ENCODE results near the gene PKN2. TPM values are rescaled to one million over a fixed set of nuclear protein-coding genes. Genes with fewer than 3 reads are reported as not detected.
A peak's percentile ranks its signal among the peaks of the same experiment; 100 is the strongest.

PKN2 gene
- total and polyA plus RNA-seq, 9 of the 15 experiments (the other 6 are each of a cell fraction or from before 2014, with no cell fraction given) = 4.5 to 25.3 (median 19.2) TPM

DNA sequence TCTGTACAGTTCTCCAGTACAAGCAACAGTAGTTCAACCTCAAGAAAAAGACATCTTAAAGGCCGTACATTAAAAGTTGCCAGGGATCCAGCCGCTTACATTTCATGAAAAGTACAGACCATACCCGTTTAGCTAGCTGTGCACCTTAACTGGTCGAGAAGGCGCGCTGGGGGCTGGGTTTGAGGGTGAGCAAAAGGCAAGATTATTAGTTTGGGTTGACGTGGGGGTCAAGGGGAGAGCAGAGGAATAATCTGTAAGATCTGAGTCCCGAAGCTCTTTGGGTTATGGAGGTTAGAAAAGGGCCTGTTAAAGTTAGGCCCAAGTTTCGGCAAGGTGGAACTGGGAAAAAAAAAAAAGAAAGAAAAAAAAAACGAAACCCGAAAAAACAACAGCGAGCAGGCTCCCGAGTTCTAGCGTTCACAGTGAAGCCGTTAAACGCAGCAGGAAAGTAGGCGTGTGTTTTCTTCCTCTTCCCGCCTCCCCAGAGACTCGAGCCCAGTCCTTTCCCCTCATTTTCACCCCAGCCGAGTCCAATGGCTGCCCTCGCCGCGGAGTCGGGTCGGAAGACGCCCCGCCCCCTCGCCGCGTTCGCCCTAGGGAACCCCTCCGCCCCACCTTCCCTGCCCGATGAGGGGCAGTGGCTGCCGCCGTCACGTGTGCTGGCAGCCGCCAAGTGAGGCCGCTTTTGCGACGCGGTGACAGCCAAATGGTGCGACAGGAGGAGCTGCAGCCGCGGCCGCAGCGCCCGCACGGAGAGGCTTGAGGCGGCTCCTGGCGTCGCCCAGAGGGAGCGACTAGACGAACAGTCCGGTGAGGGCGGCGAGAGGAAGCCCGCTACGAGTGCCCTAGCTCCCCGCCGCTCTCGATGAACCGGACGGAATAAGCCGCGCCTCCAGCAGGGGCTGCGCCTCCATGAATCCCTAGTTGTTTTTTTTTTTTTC, at the start of gene PKN2 (continued):
- TF ChIP-seq ZNF143 (CRISPR knock-in tag; IDR thresholded peaks at IDR 0.05) = no peak
- peak; percentile 71; the same call in 1 of the 2 replicates for TF ChIP-seq ESRRA (IDR thresholded peaks at IDR 0.05; ENCODE audit: borderline replicate concordance, low read depth)
- no peak for TF ChIP-seq ELF1 (tag; IDR thresholded peaks at IDR 0.05)
- peak; percentile 98 for TF ChIP-seq MTA1 (IDR thresholded peaks at IDR 0.05; ENCODE audit: borderline replicate concordance)
- TF ChIP-seq GATAD2B (IDR thresholded peaks at IDR 0.05; ENCODE audit: borderline replicate concordance) = no peak
- TF ChIP-seq, protein P1, sequence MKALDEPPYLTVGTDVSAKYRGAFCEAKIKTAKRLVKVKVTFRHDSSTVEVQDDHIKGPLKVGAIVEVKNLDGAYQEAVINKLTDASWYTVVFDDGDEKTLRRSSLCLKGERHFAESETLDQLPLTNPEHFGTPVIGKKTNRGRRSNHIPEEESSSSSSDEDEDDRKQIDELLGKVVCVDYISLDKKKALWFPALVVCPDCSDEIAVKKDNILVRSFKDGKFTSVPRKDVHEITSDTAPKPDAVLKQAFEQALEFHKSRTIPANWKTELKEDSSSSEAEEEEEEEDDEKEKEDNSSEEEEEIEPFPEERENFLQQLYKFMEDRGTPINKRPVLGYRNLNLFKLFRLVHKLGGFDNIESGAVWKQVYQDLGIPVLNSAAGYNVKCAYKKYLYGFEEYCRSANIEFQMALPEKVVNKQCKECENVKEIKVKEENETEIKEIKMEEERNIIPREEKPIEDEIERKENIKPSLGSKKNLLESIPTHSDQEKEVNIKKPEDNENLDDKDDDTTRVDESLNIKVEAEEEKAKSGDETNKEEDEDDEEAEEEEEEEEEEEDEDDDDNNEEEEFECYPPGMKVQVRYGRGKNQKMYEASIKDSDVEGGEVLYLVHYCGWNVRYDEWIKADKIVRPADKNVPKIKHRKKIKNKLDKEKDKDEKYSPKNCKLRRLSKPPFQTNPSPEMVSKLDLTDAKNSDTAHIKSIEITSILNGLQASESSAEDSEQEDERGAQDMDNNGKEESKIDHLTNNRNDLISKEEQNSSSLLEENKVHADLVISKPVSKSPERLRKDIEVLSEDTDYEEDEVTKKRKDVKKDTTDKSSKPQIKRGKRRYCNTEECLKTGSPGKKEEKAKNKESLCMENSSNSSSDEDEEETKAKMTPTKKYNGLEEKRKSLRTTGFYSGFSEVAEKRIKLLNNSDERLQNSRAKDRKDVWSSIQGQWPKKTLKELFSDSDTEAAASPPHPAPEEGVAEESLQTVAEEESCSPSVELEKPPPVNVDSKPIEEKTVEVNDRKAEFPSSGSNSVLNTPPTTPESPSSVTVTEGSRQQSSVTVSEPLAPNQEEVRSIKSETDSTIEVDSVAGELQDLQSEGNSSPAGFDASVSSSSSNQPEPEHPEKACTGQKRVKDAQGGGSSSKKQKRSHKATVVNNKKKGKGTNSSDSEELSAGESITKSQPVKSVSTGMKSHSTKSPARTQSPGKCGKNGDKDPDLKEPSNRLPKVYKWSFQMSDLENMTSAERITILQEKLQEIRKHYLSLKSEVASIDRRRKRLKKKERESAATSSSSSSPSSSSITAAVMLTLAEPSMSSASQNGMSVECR (CRISPR knock-in tag; IDR thresholded peaks at IDR 0.05) = peak; percentile 39
- no peak for TF ChIP-seq SAFB (IDR thresholded peaks at IDR 0.05; ENCODE audit: borderline replicate concordance, low read depth, low read length)
- peak; percentile 86; the same call in 1 of the 2 replicates for TF ChIP-seq CTBP1 (IDR thresholded peaks at IDR 0.05; ENCODE audit: borderline replicate concordance)
- no peak for TF ChIP-seq HEY1 (CRISPR knock-in tag; IDR thresholded peaks at IDR 0.05; ENCODE audit: borderline replicate concordance)
- TF ChIP-seq POLR2AphosphoS2 (IDR thresholded peaks at IDR 0.05; ENCODE audit: low read length) = peak; percentile 62; the same call in 1 of the 2 replicates
- TF ChIP-seq ZNF583 (CRISPR knock-in tag; IDR thresholded peaks at IDR 0.05) = no peak
- TF ChIP-seq THRAP3 (IDR thresholded peaks at IDR 0.05; ENCODE audit: borderline replicate concordance) = no peak
- no peak for TF ChIP-seq ZNF780A (CRISPR knock-in tag; IDR thresholded peaks at IDR 0.05)
- TF ChIP-seq TEAD1 (CRISPR knock-in tag; IDR thresholded peaks at IDR 0.05) = no peak
- no peak for TF ChIP-seq ESRRB (CRISPR knock-in tag; IDR thresholded peaks at IDR 0.05; ENCODE audit: borderline replicate concordance)
- peak; percentile 84 for TF ChIP-seq SETDB1 (IDR thresholded peaks at IDR 0.05; ENCODE audit: low read length)
- TF ChIP-seq ZBTB17 (CRISPR knock-in tag; IDR thresholded peaks at IDR 0.05) = no peak
- 0 out of 2 replicates have a peak, but pooled peaks have one; percentile 0 for TF ChIP-seq ZBTB1 (CRISPR knock-in tag; IDR thresholded peaks at IDR 0.05; ENCODE audit: borderline replicate concordance, low read depth)
- TF ChIP-seq KHSRP (IDR thresholded peaks at IDR 0.05) = 0 out of 2 replicates have a peak, but pooled peaks have one; percentile 24
- TF ChIP-seq, protein P2, sequence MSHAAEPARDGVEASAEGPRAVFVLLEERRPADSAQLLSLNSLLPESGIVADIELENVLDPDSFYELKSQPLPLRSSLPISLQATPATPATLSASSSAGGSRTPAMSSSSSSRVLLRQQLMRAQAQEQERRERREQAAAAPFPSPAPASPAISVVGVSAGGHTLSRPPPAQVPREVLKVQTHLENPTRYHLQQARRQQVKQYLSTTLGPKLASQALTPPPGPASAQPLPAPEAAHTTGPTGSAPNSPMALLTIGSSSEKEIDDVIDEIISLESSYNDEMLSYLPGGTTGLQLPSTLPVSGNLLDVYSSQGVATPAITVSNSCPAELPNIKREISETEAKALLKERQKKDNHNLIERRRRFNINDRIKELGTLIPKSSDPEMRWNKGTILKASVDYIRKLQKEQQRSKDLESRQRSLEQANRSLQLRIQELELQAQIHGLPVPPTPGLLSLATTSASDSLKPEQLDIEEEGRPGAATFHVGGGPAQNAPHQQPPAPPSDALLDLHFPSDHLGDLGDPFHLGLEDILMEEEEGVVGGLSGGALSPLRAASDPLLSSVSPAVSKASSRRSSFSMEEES (CRISPR knock-in tag; IDR thresholded peaks at IDR 0.05) = peak; percentile 80
- no peak for TF ChIP-seq ZNF586 (CRISPR knock-in tag; conservative IDR thresholded peaks at IDR 0.05)
- TF ChIP-seq HMG20A (CRISPR knock-in tag; conservative IDR thresholded peaks at IDR 0.05) = no peak

Measured in K562 (cell line).